Gastrocnemius medialis (tissue), 4 donors: ENCODE results near the gene HOXB5.

Experiments used
- POLR2A ChIP-seq, 2 donors: fragments of 450-650 bp; IDR thresholded peaks; one replicate each; pipeline ENCODE4 v1.6.1; 2017; ENCODE audit warnings: antibody characterized with exemption in 2 of 2, mild to moderate bottlenecking in 2 of 2, moderate library complexity in 2 of 2
- TF ChIP-seq, protein P1 (sequence below), 5 experiments: fragments of 450-650 bp in 3 of 5; fragments of 200-600 bp in 2 of 5; sonication (generic) in 2 of 5; IDR thresholded peaks in 4 of 5; conservative IDR thresholded peaks in 1 of 5; 1 replicate in 4 of 5; 2 replicates in 1 of 5; pipeline ENCODE4 v1.5.1; 2016 to 2019; ENCODE audit warnings: antibody characterized with exemption in 5 of 5, mild to moderate bottlenecking in 3 of 5, moderate library complexity in 3 of 5

DNA sequence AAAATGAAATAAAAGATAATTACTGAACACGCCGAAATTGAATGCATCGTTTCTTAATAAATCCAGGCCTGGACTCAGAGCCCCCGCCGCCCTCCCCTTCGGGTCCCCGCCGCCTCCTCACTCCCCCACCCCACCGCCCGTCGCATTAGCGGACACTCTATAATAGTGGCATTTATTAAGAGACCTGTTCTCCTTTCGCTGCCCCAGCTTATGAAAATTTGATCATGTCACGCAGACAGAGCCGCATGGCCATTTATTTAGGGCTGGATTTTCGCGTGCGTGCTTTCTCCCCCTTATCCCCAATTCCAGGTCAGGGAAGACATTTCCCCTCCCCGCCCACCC lies 42.4 kb downstream of the HOXB5 start:
- no peak for TF ChIP-seq POLR2A (IDR thresholded peaks at IDR 0.05)
- TF ChIP-seq, protein P1, sequence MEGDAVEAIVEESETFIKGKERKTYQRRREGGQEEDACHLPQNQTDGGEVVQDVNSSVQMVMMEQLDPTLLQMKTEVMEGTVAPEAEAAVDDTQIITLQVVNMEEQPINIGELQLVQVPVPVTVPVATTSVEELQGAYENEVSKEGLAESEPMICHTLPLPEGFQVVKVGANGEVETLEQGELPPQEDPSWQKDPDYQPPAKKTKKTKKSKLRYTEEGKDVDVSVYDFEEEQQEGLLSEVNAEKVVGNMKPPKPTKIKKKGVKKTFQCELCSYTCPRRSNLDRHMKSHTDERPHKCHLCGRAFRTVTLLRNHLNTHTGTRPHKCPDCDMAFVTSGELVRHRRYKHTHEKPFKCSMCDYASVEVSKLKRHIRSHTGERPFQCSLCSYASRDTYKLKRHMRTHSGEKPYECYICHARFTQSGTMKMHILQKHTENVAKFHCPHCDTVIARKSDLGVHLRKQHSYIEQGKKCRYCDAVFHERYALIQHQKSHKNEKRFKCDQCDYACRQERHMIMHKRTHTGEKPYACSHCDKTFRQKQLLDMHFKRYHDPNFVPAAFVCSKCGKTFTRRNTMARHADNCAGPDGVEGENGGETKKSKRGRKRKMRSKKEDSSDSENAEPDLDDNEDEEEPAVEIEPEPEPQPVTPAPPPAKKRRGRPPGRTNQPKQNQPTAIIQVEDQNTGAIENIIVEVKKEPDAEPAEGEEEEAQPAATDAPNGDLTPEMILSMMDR (IDR thresholded peaks at IDR 0.05 in 4 of 5, conservative IDR thresholded peaks at IDR 0.05 in 1 of 5): no peak
